Dendritic cell treated with granulocyte-macrophage colony-stimulating factor and Interleukin-4, amounts not matched to agents 40 ng/mL and 50 ng/mL, for 4 days (primary cell): ENCODE results near the gene KBTBD12.
A peak's percentile ranks its signal among the peaks of the same experiment; 100 is the strongest.
"Not testable (repeated sequence)": the region's sequence is repeated elsewhere in the genome, so short reads cannot be mapped to it uniquely, and the experiment has no call there.

Source experiments
- H3K27ac Mint-ChIP-seq: one replicate; pipeline ENCODE4 v1.8.0; 2022; ENCODE audit warnings: mild to moderate bottlenecking, mixed read lengths
- H3K27me3 Mint-ChIP-seq: one replicate; pipeline ENCODE4 v1.8.0; 2022; ENCODE audit warnings: mild to moderate bottlenecking, mixed read lengths
- H3K36me3 Mint-ChIP-seq: one replicate; pipeline ENCODE4 v1.8.0; 2022; ENCODE audit warnings: low read depth, mixed read lengths
- H3K4me1 Mint-ChIP-seq: one replicate; pipeline ENCODE4 v1.8.0; 2022; ENCODE audit warnings: low read depth, mixed read lengths
- H3K4me3 Mint-ChIP-seq: one replicate; pipeline ENCODE4 v1.8.0; 2022; ENCODE audit warnings: mild to moderate bottlenecking, moderate library complexity, mixed read lengths
- H3K9me3 Mint-ChIP-seq: one replicate; pipeline ENCODE4 v1.8.0; 2022; ENCODE audit warnings: mixed read lengths
- intact Hi-C: fragments of 100-400 bp; cut with micrococcal nuclease; formaldehyde crosslinking; loops from one replicate; pipeline ENCODE4 v1.15.0; 2022

KBTBD12 gene

GRCh38 chr3:127889976-127890650, 24.9 kb upstream of the KBTBD12 start:
- Mint-ChIP-seq H3K27ac (no peak overlapping the region), H3K4me3 (no peak overlapping the region), H3K4me1 (peaks cover 17% of the 10 kb centered on the region), H3K27me3 (peaks cover 7% of the 10 kb centered on the region), H3K36me3 (peaks cover 11% of the 10 kb centered on the region), H3K9me3 (peaks cover 29% of the 10 kb centered on the region)
- intact Hi-C loops, result loop anchor here (10.0 kb wide), 1 partner anchor 45 kb away; no protein-coding TSS in a partner anchor

GRCh38 chr3:127890651-127891290, 24.3 kb upstream of the KBTBD12 start:
- H3K27ac Mint-ChIP-seq, H3K4me3 Mint-ChIP-seq, intact Hi-C loops, H3K27me3 Mint-ChIP-seq: not testable (repeated sequence)
- Mint-ChIP-seq H3K4me1 (peaks cover 17% of the 10 kb centered on the region), H3K36me3 (peaks cover 11% of the 10 kb centered on the region), H3K9me3 (peaks cover 29% of the 10 kb centered on the region)

- Mint-ChIP-seq H3K36me3 (peaks cover 11% of the 10 kb centered on the region), H3K9me3 (peaks cover 29% of the 10 kb centered on the region), H3K27ac (peak overlapping the region; percentile 39), H3K4me3 (no peak overlapping the region), H3K27me3 (peaks cover 7% of the 10 kb centered on the region), H3K4me1 (peaks cover 25% of the 10 kb centered on the region)
- intact Hi-C loops, result loop anchor here (2.0 kb wide), 1 partner anchor 14 kb away; no protein-coding TSS in a partner anchor
Observed at GRCh38 chr3:127894481-127894880, 20.6 kb upstream of the KBTBD12 start.

- no peaks in the 10 kb centered on the region for H3K36me3 Mint-ChIP-seq
- no peak overlapping the region for H3K4me3 Mint-ChIP-seq
- H3K4me1 Mint-ChIP-seq, result peaks cover 24% of the 10 kb centered on the region
- peaks cover 9% of the 10 kb centered on the region for H3K27me3 Mint-ChIP-seq
- intact Hi-C loops, result no loop called here
- H3K9me3 Mint-ChIP-seq, result peaks cover 8% of the 10 kb centered on the region
- H3K27ac Mint-ChIP-seq, result peak overlapping the region; percentile 80
Observed at GRCh38 chr3:127899200-127899599, 15.8 kb upstream of the KBTBD12 start.

GRCh38 chr3:127899766-127900165, 15.3 kb upstream of the KBTBD12 start:
- H3K4me1 Mint-ChIP-seq, result peaks cover 23% of the 10 kb centered on the region
- H3K9me3 Mint-ChIP-seq, result peaks cover 13% of the 10 kb centered on the region
- intact Hi-C loops, result no loop called here
- peak overlapping the region; percentile 7 for H3K4me3 Mint-ChIP-seq
- H3K27ac Mint-ChIP-seq, result peak overlapping the region; percentile 80
- H3K27me3 Mint-ChIP-seq, result peaks cover 10% of the 10 kb centered on the region
- H3K36me3 Mint-ChIP-seq, result no peaks in the 10 kb centered on the region

GRCh38 chr3:127900536-127900935, 14.5 kb upstream of the KBTBD12 start:
- no peak overlapping the region for H3K4me3 Mint-ChIP-seq
- H3K27ac Mint-ChIP-seq, result peak overlapping the region; percentile 80
- peaks cover 11% of the 10 kb centered on the region for H3K27me3 Mint-ChIP-seq
- peaks cover 14% of the 10 kb centered on the region for H3K9me3 Mint-ChIP-seq
- no peaks in the 10 kb centered on the region for H3K36me3 Mint-ChIP-seq
- intact Hi-C loops, result no loop called here
- peaks cover 23% of the 10 kb centered on the region for H3K4me1 Mint-ChIP-seq

- Mint-ChIP-seq H3K36me3 (peaks cover 2% of the 10 kb centered on the region), H3K4me1 (peaks cover 27% of the 10 kb centered on the region), H3K9me3 (peaks cover 17% of the 10 kb centered on the region), H3K27me3 (peaks cover 14% of the 10 kb centered on the region), H3K27ac (peak overlapping the region; percentile 12), H3K4me3 (no peak overlapping the region)
- intact Hi-C loops, result no loop called here
Observed at GRCh38 chr3:127902486-127902885, 12.5 kb upstream of the KBTBD12 start.

GRCh38 chr3:127903611-127904375, 11.2 kb upstream of the KBTBD12 start:
- H3K4me1 Mint-ChIP-seq, result peaks cover 35% of the 10 kb centered on the region
- intact Hi-C loops, result no loop called here

GRCh38 chr3:127905556-127905955, 9.5 kb upstream of the KBTBD12 start:
- intact Hi-C loops, result no loop called here
- Mint-ChIP-seq H3K27me3 (peaks cover 21% of the 10 kb centered on the region), H3K4me1 (peaks cover 33% of the 10 kb centered on the region), H3K4me3 (no peak overlapping the region), H3K36me3 (peaks cover 11% of the 10 kb centered on the region), H3K9me3 (peaks cover 30% of the 10 kb centered on the region), H3K27ac (no peak overlapping the region)

More at GRCh38 chr3:127903611-127904375, 11.2 kb upstream of the KBTBD12 start:
- H3K36me3 Mint-ChIP-seq, result peaks cover 11% of the 10 kb centered on the region
- H3K4me3 Mint-ChIP-seq, result no peak overlapping the region
- H3K27ac Mint-ChIP-seq, result peak overlapping the region; percentile 12
- H3K27me3 Mint-ChIP-seq, result peaks cover 14% of the 10 kb centered on the region
- H3K9me3 Mint-ChIP-seq, result peaks cover 30% of the 10 kb centered on the region

- H3K27me3 Mint-ChIP-seq, result peaks cover 21% of the 10 kb centered on the region
- peaks cover 11% of the 10 kb centered on the region for H3K36me3 Mint-ChIP-seq
- intact Hi-C loops, H3K27ac Mint-ChIP-seq, H3K4me3 Mint-ChIP-seq: not testable (repeated sequence)
- peaks cover 43% of the 10 kb centered on the region for H3K4me1 Mint-ChIP-seq
- peaks cover 30% of the 10 kb centered on the region for H3K9me3 Mint-ChIP-seq
Observed at GRCh38 chr3:127906653-127907052, 8.4 kb upstream of the KBTBD12 start.

- H3K27me3 Mint-ChIP-seq, result peaks cover 25% of the 10 kb centered on the region
- intact Hi-C loops, result loop anchor here (2.0 kb wide), 1 partner anchor 13 kb away; no protein-coding TSS in a partner anchor
- H3K4me3 Mint-ChIP-seq, result no peak overlapping the region
- peaks cover 30% of the 10 kb centered on the region for H3K9me3 Mint-ChIP-seq
- peaks cover 11% of the 10 kb centered on the region for H3K36me3 Mint-ChIP-seq
- H3K27ac Mint-ChIP-seq, result peak overlapping the region; percentile 78
- H3K4me1 Mint-ChIP-seq, result peaks cover 52% of the 10 kb centered on the region
Observed at GRCh38 chr3:127908202-127908601, 6.8 kb upstream of the KBTBD12 start.

- H3K4me3 Mint-ChIP-seq, result no peak overlapping the region
- intact Hi-C loops, result loop anchor here (2.0 kb wide), 1 partner anchor 14 kb away; no protein-coding TSS in a partner anchor
- peaks cover 11% of the 10 kb centered on the region for H3K36me3 Mint-ChIP-seq
- peaks cover 24% of the 10 kb centered on the region for H3K9me3 Mint-ChIP-seq
- peak overlapping the region; percentile 78 for H3K27ac Mint-ChIP-seq
- H3K4me1 Mint-ChIP-seq, result peaks cover 52% of the 10 kb centered on the region
- peaks cover 30% of the 10 kb centered on the region for H3K27me3 Mint-ChIP-seq
Observed at GRCh38 chr3:127908951-127909350, 6.1 kb upstream of the KBTBD12 start.

GRCh38 chr3:127909646-127910045, 5.4 kb upstream of the KBTBD12 start:
- H3K27ac Mint-ChIP-seq, result peak overlapping the region; percentile 78
- peaks cover 17% of the 10 kb centered on the region for H3K9me3 Mint-ChIP-seq
- peaks cover 56% of the 10 kb centered on the region for H3K4me1 Mint-ChIP-seq
- H3K27me3 Mint-ChIP-seq, result peaks cover 34% of the 10 kb centered on the region
- intact Hi-C loops, result loop anchor here (2.0 kb wide), 1 partner anchor 15 kb away; no protein-coding TSS in a partner anchor
- H3K36me3 Mint-ChIP-seq, result peaks cover 11% of the 10 kb centered on the region
- no peak overlapping the region for H3K4me3 Mint-ChIP-seq
